Suppressor macrophage (primary cell): ENCODE measurements around the gene EBF4.
A peak's percentile ranks its signal among the peaks of the same experiment; 100 is the strongest.

ENCODE experiments used
- DNase-seq, 4 experiments: peaks; one replicate each; pipeline ENCODE4 v3.0.0-alpha.2; 2020 to 2022

EBF4 gene

GRCh38 chr20:2701671-2702081, 9.1 kb downstream of the EBF4 start:
- no peak for DNase-seq

DNA sequence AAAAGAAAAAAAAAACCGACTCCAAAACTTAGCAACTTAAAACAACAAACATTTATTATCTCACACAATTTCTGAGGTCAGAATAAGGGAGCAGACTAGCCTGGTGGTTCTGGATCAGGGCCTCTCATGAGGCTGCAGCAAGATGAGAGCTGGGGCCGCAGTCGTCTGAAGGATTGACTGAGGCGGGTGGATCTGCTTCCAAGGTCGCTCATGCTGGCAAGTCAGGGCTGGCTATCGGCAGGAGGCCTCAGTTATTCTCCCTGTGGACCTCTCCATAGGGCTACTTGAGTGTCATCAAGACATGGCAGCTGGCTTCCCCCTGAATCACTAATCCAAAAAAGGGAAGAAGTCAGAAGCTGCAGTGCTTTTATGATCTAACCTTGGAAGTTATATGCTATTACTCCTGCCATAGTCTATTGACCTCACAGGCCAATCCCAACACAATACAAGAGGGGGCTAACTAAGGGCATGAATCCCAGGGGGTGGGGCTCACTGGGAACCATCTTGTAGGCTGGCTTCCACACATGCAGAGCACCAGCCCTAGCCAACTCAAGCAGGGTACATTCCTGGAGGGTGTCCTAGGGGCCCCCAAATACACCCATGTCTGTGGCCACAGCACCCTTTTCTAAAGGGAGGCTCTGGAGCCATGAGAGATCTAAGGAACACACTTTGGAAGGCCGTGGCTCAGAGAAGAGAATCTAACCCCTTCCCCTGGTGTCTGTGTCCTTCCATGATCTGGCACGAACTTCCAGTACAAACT, 11.3 kb downstream of the EBF4 start:
- no peak for DNase-seq

DNA sequence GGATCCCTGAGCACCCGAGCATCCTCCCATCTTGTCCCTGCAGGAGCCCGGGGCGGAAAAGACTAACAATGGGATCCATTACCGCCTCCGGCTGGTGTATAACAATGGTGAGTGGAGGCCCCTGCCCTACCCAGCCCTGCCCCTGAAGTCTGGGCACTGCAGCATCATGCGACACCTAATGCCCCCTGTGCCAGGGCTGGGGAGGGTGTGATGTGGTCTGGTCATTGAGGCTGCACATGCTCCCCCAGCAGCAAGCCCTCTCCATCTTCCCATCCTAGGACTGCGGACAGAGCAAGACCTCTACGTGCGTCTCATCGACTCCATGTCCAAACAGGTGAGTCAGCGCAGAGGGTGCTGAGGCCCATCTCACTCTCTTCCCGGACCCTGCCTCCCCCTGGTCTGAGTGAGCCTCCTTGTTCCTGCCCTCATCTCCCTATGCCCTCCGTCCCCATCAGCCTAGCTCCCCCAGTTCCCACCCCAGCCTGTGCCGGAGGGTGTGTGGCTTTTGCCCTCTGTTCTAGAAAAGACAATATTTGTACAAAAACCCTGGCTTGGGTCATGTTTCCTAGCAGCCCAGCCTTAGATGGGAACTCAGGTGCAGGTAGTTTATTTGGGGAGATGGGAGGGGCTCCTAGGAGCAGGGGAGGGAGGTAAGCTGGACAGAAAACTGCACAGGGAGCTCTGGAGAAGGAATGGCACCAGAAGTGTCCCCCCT, 13.5 kb downstream of the EBF4 start:
- no peak for DNase-seq

DNA sequence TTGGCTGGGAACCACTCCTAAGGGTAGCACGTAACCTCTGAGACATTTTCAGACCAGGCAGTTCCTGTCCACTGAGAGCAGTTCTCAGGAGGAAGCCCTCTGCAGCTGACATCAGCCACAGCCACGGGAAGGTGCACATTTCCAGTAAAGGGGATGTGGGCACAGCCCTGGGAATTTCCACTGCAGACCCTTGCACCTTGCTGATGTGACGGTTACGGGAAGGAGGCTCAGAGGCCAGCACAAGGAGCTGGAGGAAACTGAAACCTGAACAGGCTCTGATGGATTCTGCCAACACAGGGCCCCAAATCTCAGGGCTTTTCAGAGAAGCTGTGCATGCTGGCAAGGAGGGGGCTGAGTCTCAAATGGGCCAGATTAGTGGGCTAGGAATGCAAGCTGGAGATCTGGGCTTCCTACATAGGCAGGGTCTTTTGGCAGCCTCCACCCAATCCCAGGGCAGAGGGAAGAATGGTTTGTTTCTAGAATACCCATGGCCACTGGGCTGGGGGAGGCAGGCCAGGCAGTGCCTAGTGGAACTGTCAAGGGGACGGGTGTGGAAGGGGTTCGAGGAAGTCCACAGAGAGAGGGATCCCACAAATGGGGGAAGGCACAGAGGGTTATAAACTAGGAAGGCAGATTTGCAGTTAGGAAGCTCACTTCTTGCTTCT, 14.2 kb downstream of the EBF4 start:
- DNase-seq: no peak

GRCh38 chr20:2707353-2708072, 14.9 kb downstream of the EBF4 start:
- no peak for DNase-seq

- DNase-seq: no peak
Measured at GRCh38 chr20:2708073-2708415, 15.5 kb downstream of the EBF4 start.

DNA sequence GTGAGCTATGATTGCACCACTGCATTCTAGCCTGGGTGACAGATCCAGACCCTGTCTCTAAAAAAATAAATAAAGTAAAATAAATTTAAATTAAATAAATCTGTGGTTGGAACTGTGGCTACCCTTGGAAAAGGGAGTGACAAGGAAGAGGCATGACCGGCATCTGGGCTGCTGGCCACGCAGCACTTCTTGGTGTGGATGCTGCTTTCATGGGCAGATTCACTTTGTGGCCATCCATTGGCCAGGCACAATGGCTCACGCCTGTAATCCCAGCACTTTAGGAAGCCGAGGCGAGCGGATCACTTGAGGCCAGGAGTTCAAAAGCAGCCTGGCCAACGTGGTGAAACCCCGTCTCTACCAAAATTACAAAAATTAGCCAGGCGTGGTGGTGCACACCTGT, 16.1 kb downstream of the EBF4 start:
- DNase-seq: no peak

GRCh38 chr20:2709205-2709981, 16.8 kb downstream of the EBF4 start:
- no peak for DNase-seq

GRCh38 chr20:2713285-2713684, 20.7 kb downstream of the EBF4 start:
- DNase-seq: peak in 1 of 4 experiments; percentile 35

DNA sequence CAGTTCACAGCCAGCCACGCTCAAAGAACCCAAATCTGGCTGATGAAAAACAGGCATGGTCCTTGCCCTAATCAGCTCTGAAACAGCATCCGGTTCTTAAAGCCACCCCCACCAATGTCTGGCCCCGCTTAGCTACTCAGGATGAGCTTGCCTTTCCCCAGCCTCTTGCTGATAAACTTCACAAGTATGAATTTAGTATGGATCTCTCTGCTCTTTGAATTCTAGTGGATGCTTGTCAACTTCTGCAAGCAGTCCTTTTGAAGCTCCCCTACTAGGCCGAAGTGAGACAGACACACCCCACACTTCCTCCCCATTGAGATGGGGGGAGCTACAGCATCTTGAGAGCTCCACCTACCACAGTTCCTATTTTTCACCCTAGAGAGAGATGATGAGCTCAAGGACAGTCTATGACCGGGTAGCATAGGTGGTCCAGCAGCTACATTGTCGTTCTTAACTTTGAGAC, 36.7 kb downstream of the EBF4 start:
- DNase-seq: peak in 2 of 4 experiments; percentile 14 to 33

GRCh38 chr20:2729791-2730190, 37.2 kb downstream of the EBF4 start:
- no peak for DNase-seq

DNA sequence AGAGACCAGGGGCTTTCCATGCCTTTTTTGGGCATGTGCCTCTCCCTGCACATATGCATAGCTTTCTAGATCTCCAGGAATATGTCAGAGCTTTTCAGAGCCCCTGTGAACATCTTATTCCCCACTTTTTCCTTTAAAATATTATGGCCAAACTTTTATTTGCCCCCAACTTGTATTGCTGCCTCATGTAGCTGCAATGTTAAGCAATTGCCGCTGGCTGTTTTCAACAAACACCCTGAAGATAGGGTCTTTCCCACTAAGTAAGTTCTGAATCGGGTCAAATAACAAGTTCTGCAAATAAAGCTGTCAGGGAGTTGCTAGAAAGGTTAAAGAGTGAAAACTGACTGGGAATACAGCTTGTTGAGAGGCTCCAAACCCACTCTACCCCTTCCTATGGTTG, 42.3 kb downstream of the EBF4 start:
- DNase-seq: no peak

DNA sequence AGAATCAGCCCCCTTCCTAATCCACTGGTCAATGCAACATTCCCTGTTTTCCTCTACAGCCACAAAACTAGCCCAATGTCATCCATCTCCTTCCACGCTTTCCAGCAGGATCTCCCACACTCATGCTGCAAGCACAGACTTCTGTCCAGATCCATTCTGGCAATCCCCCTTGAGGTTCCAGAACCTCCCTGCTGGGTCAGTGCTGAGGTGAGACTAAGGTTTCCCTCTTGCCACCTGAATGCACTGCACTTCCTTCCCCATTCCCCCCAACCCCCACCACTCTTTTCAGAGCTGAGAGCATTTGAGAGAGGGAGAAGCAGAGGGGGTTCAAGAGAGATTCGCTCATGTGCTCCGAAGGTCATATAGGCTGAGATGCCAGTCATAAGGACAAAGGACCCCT, 43.9 kb downstream of the EBF4 start:
- no peak for DNase-seq

- DNase-seq: no peak
Measured at GRCh38 chr20:2738331-2739041, 45.9 kb downstream of the EBF4 start.

DNA sequence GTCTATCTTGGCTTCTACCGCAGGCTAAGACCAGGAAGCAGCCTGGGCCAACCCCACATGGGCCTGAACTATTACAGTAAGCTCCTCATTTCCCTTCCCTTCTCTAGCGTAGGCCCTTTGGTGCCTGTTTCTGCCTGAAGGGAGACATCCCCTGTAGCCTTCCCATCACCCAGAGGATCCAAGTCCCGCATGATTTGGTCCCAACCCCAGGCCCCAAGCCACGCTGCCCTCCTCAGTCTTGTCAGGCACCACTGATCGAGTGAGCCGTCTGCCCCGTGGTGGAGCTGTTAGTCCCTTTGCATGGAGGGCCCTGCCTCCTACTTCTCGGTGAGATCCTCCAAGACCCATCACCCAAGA, 46.4 kb downstream of the EBF4 start:
- no peak for DNase-seq

DNA sequence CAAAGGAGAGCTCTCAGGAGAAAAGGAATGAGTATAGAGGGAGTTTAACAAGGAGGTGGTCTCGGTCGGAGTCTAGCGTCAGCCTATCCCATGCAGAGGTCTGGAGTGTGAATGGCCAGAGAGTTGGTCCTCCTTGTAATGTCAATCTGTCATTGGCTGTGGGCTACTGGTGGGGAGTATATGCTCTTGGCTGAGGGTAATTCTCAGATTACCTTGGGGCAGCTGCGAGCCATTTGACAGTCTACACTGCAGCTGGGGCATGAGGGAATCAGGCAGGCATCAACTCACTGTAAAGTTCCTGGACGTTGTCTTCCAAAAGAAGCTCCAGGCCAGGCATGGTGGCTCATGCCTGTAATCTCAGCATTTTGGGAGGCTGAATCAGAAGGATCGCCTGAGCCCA, 48.1 kb downstream of the EBF4 start:
- no peak for DNase-seq

DNA sequence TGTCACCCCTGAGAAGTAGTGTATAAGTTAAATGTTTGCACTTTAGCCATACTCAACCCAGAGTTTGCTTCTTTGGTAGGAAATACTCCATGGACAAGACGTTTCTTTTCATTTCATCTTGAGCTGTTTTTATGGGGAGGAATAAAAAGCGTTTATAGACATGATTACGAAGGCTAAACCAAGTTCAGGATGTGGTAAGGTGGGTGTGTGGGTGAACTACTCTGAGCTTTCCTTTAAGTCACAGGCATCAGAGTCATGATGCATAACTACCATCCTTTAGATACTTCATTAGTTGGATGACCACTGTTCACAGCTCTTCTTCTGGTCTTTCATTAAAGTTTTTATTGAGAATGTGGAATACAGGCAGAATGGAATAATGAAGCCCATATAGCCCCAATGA, 48.9 kb downstream of the EBF4 start:
- no peak for DNase-seq

DNA sequence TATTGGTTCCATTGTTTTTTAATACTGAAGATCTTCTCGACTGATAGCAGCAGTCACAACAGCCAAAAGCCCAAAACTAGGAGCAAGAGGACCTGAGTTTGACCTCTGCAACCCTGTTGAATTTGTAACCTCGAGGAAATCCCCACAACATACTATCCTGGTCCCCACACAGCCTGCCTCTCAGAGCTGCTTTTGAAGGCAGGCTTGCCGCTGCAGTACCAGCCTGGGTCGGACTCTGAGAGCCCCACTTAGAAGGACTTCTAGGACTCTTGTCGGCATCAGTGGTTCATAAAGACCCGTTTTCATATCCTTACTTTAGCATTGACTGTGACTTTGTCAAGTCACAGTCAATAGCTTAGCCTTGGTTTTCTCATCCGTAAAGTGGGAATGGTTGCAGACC, 49.3 kb downstream of the EBF4 start:
- no peak for DNase-seq

DNA sequence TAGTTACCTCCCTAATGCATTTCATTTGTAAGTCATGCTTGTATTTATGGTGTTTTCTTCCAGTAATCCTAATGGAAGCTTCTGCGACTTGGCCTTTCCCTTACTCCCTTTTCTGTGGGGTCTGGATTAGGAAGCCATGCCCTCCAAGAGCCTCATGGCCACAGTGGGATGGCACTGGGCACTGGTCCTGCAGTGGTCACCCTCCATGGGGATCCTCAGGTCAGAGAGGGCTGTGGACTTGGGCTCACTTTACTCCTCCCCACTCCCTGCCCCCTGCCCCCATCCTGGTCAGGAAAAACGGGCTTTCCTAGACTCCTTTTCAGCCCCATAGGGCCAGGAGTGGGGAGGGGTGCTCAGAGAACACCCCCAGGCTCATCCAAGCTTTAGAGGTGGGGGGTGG, 49.9 kb downstream of the EBF4 start:
- no peak for DNase-seq

DNA sequence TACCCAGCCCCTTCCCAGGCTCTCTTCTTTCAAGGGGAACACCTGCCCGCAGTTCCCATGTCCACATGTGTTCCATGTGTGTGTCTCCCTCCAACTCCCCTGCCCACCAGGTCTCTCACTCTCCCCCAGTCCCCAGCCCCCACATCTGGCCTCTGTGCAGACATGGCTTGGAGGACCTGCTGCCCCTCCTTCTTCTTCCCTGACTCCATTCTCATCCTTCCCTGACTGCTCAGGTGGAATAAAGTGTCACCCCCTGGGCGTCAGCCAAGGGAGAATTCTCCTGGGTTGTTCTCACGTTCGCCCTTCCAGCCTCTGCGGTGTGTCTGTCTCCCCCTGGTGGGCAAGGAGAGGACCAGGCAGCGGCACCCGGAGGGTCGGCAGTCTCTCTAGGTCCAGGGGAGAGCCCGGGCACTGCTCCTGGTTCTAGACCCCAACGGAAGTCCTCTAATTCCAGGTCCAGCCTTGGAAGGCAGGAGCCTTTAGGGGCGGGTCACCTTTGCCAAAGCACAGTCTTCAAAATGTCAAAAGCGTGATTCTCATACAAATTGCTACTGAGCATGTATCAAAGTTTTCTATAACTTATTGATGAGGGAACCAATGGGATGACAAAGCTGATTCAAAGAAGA, 50.5 kb downstream of the EBF4 start:
- peak; percentile 65 to 86 (median 78) for DNase-seq
